ENCODE data around the gene PUS1. TPM values are rescaled to one million over a fixed set of nuclear protein-coding genes. Genes with fewer than 3 reads are reported as not detected.

The PUS1 gene
- total RNA-seq, 1 experiment from 2014 or later = 42.1 TPM

DNA sequence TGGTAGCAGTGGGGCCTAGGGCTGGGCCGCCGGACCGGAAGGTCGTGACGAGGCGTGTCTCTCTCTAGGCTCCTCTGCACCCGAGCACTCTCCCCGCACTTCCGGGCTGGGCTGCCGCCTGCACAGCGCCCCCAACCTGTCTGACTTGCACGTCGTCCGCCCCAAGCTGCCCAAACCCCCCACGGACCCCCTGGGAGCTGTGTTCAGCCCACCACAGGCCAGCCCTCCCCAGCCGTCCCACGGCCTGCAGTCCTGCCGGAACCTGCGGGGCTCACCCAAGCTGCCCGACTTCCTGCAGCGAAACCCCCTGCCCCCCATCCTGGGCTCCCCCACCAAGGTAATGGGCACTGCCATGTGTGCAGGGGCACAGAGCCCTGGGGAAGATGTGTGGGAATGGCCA is 13.3 kb upstream of the PUS1 start:
- no peak for DNase-seq (ENCODE audit: low read depth)

DNA sequence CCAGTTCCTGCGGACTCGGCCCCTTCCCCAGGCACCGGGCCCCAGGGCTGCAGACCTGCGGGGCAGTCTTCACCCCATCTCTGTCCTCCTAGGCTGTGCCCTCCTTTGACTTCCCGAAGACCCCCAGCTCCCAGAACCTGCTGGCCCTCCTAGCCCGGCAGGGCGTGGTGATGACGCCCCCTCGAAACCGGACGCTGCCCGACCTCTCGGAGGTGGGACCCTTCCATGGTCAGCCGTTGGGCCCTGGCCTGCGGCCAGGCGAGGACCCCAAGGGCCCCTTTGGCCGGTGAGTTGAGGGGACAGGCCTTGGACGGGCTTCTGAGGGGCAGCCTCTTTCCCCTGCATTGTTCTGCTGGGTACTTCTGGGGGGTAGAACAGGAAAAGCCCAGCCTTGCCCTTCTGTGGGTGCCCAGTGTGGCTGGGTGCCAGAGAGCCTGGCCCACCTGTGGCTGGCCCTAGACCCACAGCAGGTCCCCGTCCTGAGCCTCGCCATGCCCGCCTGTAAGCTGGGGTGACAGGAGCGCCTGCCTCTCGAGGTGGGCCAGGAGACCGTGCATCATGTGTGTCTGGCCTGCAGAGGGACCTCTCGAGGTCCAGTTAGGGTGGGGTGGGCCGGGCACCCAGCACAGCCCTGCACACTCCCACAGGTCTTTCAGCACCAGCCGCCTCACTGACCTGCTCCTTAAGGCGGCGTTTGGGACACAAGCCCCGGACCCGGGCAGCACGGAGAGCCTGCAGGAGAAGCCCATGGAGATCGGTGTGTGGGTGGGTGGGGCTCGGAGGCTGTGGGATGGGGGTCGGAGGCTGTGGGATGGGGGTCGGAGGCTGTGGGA is 12.6 kb upstream of the PUS1 start:
- no peak for DNase-seq (ENCODE audit: low read depth)

DNA sequence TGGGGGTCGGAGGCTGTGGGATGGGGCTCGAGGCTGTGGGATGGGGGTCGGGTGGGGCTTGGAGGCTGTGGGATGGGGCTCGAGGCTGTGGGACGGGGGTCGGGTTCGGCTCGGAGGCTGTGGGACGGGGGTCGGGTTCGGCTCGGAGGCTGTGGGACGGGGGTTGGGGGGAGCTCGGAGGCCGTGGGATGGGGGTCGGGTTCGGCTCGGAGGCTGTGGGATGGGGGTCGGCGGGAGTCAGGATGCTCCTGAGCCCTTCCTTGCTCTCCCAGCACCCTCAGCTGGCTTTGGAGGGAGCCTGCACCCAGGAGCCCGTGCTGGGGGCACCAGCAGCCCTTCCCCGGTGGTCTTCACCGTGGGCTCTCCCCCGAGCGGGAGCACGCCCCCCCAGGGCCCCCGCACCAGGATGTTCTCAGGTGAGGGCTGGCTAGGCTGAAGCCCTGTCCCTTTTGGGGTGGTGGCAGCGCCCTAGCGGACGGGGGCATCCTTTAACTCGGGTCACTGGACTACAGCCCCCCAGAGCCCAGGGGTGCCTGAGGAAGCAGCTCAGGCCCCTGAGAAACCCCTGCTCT is 11.9 kb upstream of the PUS1 start:
- no peak for DNase-seq (ENCODE audit: low read depth)

DNA sequence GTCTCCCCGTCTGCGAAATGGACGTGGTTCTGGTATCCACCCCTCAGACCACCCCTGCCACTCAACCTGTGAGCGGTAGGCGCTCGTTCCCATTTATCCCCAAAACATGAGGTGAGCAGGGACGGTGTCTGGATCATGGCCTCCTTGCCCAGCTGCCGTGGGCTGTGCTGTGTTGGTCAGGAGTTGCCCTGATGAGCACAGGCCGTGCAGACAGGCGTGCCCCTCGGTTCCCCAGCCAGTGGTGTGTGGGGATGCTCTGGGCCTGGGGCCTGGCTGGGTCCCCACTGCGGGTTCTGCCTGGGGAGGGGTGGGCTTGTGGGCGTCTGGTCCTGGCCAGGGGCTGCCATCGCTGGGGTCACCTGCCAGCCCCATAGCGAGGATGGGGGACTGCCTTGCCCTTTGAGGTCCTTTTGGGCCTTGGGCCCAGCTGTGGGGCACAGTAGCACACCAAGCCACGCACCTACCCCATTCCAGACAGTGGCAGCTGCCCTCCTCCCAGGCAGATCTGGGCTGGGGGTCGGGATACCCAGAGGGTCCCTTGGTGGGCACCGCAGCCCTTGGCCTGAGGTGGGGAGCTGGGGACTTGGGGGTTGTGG is 11.3 kb upstream of the PUS1 start:
- DNase-seq (ENCODE audit: low read depth) = no peak

DNA sequence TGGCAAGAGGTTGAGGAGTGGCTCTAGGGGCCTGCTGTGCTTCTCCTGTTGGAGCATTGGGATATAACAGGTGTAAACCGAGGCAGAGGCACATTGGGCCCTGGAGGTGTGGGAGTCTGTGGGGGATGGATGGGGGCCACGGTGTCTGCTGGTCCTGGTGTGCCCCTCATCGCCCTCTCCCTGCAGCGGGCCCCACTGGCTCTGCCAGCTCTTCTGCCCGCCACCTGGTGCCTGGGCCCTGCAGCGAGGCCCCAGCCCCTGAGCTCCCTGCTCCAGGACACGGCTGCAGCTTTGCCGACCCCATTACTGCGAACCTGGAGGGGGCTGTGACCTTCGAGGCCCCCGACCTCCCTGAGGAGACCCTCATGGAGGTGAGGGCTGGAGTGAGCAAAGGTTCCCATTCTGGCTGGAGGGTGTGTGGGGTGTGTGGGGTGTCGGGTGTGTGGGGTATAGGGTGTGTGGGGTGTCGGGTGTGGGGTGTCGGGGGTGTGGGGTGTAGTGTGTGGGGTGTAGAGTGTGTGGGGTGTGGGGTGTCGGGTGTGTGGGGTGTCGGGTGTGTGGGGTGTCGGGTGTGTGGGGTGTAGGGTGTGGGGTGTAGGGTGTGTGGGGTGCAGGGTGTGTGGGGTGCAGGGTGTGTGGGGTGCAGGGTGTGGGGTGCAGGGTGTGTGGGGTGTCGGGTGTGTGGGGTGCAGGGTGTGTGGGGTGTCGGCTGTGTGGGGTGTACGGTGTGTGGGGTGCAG is 10.6 kb upstream of the PUS1 start:
- no peak for DNase-seq (ENCODE audit: low read depth)

DNA sequence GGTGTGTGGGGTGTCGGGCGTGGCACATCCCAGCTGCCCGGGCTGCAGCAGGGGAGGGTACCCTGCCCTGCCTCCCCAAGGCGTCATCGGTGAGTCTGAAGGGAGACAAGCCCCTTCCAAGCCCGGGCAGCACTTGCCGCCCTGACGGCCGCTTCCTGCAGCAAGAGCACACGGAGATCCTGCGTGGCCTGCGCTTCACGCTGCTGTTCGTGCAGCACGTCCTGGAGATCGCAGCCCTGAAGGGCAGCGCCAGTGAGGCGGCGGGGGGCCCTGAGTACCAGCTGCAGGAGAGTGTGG is 10.1 kb upstream of the PUS1 start:
- no peak for DNase-seq (ENCODE audit: low read depth)

DNA sequence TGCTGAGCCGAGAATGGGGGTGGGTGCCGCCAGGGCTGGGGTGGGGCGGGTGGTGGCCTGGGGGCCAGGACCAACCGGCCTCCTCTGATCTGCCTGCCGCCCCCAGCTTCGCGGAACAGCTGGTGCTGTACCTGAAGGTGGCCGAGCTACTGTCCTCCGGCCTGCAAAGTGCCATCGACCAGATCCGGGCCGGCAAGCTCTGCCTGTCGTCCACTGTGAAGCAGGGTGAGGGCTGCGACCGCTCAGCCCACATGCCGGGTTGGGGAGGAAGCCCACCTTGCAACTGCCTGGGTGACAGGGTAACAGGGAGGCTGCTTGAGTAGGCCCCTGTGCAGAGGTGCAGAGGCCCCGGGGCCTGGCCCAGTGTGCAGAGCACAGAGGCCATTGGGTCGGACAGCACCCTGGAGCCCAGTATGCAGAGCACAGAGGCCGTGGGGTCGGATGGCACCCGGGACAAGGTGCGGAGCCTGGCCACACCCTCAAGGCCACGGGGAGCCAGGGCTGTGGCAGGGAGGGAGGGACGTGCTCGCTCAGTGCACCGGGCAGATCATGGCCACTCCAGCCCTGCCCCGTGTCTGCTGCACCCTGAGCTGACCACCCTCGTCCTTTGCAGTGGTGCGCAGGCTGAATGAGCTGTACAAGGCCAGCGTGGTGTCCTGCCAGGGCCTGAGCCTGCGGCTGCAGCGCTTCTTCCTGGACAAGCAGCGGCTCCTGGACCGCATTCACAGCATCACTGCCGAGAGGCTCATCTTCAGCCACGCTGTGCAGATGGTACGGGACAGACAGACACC is 9.5 kb upstream of the PUS1 start:
- no peak for DNase-seq (ENCODE audit: low read depth)

DNA sequence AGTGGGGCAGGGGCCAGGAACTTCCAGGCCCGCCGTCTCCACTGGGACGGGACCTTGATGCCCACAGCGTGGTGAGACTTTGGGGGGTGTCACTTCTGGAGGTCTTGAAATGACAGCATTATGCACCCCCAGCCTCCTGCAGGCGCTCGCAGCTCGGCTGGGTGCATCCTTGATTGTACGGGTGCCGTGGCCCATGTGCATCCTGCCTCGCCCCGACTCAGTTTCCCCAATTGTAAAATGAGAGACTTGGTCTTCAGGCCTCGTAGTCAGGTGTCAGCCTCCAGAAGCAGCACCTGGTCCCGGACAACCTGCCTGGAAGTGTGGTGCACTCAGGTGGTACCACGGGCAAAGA is 8.9 kb upstream of the PUS1 start:
- DNase-seq (ENCODE audit: low read depth) = no peak

DNA sequence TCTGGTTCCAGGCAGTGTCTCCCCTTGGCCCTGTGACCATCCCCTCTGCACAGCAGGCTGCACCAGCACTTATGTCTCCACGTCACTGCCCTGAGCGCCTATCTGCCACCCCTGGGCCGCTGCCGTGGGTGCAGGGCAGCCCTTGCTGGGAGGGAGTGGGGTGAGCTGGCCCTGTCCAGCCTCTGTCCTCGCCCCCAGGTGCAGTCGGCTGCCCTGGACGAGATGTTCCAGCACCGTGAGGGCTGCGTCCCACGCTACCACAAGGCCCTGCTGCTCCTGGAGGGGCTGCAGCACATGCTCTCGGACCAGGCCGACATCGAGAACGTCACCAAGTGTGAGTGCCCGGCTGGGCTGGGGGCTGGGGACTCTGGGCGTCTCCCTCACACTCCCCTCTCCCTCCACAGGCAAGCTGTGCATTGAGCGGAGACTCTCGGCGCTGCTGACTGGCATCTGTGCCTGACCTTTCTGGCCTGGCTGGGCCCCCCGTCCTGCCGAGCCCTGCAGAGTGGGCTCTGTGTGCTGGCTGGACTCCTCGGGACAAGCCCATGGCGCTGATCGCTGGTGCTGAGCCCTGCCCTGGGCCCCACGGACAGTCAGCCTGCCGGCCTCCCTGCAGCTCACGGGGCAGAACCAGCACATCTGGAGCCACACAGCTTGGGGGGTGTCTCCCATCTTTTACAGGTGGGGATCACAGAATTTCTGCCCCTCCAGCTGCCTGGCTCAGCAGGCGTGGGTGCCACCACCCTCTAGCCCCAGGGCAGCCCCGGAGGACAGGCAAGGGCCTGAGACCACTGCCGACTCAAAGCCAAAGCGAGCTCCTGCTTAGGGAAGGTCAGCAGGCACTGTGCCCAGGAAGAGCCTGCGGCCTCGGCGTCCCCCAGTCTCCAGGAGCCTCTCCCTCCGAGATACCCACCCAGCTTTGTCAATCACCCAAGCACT is 7.9 kb upstream of the PUS1 start:
- DNase-seq (ENCODE audit: low read depth) = no peak

DNA sequence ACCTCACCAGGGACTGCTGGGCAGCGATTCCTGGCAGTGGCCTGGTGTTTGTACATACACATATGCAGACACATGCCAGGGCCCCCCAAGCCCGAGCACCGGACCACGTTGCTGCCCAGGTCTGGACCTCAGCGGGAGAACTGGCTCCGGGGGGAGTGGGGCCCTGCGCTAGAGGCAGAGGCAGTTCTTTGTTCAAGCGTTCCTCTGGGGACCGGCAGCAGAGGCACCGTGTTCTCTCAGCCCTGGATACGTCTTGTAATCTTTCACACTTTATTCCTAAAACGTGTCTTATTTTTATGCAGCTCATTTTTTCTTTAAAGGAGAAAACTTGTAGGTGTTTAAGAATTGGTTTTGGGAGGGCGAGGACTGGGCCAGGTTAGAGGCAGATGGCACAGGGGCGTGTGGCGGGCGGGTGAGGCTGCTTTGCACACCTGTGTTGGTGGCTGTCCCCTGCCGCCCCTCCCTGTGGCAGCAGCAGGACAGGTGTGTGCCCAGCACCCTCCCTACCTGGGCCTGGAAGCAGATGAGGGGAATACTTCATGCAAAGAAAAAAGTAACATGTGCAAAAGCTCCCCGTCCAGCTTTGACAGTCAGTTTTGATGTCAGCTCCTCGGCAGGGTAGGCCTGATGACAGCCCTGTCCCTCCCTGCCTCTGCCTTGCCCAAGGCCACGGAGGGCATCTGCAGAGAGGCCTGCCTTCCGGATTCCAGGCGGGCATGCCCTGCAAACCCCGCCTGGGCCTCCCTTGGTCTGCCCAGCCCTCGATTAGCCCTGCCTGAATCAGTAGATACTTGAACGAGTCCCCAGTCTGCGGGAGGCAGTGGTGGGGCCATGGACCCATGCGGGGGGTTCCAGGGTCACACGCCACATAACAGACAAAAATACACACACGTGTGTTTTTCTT is 7.0 kb upstream of the PUS1 start:
- no peak for DNase-seq (ENCODE audit: low read depth)

DNA sequence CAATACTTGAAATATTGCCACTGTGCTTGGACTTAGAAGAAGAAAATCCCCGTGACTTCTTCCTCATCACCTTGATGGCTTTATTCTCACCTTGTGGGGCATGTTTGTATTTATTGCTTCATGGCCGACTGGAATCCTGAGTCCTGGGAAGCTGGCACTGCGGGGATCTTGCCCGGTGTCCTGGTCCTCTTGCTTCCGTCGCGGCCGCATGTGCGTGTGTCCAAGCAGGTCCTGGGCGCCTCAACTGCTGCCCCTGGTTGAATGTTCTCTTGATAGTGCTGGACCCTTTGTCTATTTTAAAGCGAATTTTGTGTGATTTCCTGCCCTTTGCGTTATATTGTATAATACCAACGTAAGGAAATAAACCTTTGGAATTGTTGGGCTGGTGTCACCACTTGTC is 6.3 kb upstream of the PUS1 start:
- no peak for DNase-seq (ENCODE audit: low read depth)

DNA sequence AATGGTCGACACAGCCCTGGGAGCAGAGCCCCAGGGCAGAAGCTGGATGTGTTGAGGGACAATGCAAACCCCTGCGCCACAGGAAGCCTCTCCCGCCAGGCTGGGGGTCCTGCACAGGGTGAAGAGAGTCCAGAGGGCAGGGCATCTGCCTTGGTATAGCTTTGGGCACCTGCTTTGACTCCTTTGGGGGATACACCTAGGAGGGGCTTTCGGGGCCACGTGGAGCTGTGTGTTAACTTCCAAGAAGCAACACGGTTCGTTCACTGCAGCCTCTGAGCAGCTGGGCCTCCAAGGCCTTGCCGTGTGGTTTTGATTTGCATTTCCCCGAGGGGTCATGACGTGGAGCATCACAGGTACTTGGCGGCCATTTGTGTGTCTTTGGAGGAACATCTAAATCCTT is 5.8 kb upstream of the PUS1 start:
- DNase-seq (ENCODE audit: low read depth) = no peak

DNA sequence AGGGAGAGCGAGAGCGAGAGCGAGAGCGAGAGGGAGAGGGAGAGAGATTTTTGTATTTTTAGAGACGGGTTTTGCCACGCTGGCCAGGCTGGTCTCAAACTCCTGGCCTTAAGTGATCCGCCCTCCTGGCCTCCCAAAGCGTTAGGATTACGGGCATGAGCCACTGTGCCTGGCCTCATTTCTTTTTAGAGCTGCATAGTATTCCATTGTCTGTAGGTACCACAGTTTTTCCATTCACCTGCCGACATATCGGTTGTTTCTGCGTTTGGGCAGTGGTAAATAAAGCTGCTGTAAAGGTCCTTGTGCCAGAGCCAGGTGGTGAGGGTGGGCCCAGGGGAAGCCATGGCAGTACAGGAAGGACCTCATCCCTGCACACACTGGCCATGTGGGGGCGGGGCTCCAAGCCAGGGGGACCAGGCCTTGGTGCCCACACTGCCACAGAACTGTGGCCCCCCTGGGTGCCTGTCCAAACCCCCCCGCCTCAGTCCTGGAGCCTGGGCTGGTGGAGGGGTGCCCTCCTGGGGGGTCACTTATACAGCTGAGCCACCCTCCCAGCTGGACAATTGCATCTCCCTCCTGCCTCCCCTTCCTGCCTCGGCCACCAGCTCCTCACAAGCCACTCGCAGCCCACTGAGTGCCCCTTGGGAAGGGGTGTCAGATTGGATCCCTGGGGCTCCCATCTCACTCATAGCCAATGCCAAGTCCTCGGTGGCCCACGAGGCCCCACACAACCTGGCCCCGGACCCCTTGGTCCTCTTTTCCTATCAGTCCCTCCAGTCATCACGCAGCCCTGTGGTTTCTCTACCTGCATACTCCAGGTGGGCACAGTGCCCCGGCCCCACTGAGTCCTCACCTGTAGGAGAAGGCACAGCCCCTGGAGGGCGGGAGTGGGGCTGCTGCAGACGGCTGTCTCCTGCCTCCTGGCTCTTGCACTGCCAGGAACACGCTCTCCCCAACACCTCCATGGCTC is 1.7 kb upstream of the PUS1 start:
- DNase-seq (ENCODE audit: low read depth) = no peak

DNA sequence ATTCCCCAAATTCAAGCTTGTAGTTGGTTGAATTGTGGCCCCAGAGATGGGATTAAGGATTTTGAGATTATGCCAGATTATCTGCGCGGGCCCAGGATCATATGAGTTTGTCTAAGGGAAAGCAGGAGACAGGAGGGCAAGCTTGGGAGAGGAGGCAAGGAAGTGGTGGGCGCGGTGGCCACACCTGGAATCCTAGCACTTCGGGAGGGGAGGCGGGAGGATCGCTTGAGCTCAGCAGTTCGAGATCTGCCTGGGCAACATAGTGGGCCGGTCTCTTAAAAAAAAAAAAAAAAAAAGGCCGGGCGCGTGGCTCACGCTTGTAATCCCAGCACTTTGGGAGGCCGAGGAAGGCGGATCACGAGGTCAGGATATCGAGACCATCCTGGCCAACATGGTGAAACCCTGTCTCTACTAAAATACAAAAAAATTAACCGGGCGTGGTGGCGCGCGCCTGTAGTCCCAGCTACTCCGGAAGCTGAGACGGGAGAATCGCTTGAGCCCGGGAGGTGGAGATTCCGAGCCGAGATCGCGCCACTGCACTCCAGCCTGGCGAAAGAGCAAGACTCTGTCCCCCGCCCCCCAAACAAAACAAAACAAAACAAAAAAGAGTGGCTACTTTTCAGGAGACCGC is 881 bp upstream of the PUS1 start:
- DNase-seq (ENCODE audit: low read depth) = no peak

DNA sequence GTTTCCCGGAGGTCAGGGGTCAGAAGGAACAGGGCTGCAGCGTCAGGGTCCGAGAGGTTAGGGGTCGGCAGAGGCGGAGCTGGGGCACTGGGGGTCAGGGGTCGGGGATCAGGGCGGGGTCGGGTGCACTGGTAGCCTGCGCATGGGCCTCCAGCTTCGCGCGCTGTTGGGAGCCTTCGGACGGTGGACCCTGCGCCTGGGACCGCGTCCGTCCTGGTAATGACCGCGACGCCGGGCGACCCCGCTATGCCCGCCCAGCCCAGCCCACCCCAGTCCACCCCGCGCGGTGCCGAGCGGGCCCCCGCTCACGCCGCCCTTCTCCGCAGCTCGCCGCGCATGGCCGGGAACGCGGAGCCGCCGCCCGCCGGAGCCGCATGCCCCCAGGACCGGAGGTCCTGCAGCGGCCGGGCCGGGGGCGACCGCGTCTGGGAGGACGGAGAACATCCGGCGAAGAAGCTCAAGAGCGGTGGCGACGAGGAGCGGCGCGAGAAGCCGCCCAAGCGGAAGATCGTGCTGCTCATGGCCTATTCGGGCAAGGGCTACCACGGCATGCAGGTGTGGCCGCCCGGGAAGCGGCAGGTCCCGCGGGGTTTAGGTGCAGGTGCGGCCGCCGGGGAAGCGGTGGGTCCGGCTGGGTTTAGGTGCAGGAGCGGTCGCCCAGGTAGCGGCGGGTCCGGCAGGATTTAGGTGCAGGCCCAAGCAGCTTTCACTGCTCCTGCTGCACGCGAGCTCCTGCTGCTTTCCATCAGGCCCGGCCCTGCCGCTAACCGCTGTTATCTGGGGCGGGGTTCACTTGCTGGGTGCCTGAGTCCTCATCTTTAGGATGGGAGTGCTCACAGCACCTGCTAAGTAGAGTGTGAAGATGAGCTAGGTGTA is 743 bp downstream of the PUS1 start:
- DNase-seq (ENCODE audit: low read depth) = no peak

DNA sequence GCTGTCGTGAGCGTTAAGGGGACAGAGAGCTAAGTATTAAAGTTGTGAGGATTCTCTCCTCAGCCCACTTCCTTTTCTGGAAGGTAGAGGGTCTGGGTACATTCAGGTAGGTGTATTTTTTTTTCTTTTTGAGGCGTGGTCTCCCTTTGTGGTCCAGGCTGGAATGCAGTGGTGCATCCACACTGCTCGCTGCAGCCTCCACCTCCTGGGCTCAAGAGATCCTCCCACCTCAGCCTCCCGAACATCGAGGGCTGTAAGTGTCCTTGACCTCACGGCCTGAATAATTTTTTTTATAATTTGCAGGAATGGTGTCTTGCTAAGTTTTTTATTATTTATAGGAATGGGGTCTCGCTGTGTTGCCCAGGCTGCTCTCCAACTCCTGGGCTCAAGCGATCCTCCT is 1.4 kb downstream of the PUS1 start:
- DNase-seq (ENCODE audit: low read depth) = no peak

DNA sequence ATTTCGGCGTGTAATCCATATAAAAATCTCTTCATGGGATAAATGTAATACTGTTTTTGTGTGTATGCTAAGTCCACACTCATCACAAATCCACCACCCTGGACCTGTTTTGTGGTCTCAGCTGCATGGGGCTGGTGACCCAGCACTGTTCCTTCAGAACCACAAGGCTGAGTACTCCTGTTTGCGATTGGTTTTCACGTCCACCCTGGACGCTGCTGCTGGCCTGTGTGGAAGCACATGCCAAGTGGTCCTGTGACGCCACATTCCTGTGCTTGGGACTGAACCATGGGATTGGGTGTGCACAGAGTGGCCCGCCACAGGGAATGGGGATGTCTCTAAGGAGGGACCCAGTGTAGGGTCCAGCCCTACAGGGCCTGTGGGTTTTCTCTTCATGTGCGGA is 4.3 kb downstream of the PUS1 start:
- no peak for DNase-seq (ENCODE audit: low read depth)

Data from HT1080 (cell line).